Prostate gland (tissue), 2 donors: ENCODE data around the gene CHI3L1.

Experiments used
- CTCF ChIP-seq, 4 experiments: fragments of 200-600 bp in 2 of 4; fragments of 450-650 bp in 2 of 4; sonication (generic) in 2 of 4; IDR thresholded peaks; 1 replicate in 3 of 4; 2 replicates in 1 of 4; pipeline ENCODE4 v1.5.1; 2016 to 2019; ENCODE audit warnings: antibody characterized with exemption in 4 of 4, mild to moderate bottlenecking in 2 of 4, moderate library complexity in 2 of 4
- POLR2A ChIP-seq: fragments of 450-650 bp; IDR thresholded peaks from one replicate; pipeline ENCODE4 v1.6.1; 2016; ENCODE audit warnings: antibody characterized with exemption, mild to moderate bottlenecking

- no peak for TF ChIP-seq CTCF (IDR thresholded peaks at IDR 0.05)
- no peak for TF ChIP-seq POLR2A
Observed at GRCh38 chr1:203146042-203146369, 40.5 kb downstream of the CHI3L1 start.
